A549 treated with CORT108297 at 1 μM for 4 hours (cell line): ENCODE data around the gene OR4D11. TPM values are rescaled to one million over a fixed set of nuclear protein-coding genes. Genes with fewer than 3 reads are reported as not detected.

Experiments used
- total RNA-seq: library from RNA; stranded (reverse); fragments of 200-300 nt; extraction: Qiagen RNA extraction; gene quantifications from 5 replicates; pipeline ENCODE4 v1.2.3, GENCODE V29; 2022

OR4D11 gene
- not detected in 5 replicates for total RNA-seq

GRCh38 chr11:59503276-59503675, at the start of gene OR4D11:
Gene OR4D11 (plus strand): TSS chr11:59503576. CDS start chr11:59503576, 0 bp downstream.

DNA sequence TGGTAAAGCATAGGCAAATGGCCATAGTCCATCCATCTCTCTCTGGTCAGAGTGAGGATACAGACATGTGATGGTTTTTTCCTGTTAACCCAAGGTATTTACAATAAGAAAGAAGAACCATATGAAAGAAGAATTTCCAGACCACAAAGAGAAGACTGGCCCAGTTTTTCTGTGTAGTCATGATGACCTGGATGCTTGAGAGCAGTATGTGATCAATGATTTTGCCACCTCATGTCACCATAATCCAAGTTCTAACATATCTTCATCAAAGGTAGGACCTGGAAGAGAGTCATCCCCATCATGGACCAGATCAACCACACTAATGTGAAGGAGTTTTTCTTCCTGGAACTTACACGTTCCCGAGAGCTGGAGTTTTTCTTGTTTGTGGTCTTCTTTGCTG, 46.7 kb upstream of the OR4D11 start, which contains the start of gene OR4D6:
OR4D6 (plus strand) TSS at position 301 of the 400 bp plus-strand sequence; CDS start at position 301, 0 bp downstream.

GRCh38 chr11:59473015-59473414, 30.4 kb upstream of the OR4D11 start, which contains the start of gene OR4D10:
Gene OR4D10 (plus strand): TSS chr11:59473315. CDS start chr11:59477430, 4,115 bp downstream.

GRCh38 chr11:59510941-59511589, 7.7 kb downstream of the OR4D11 start, which contains the start of gene OR4D9:
Gene OR4D9 (plus strand): TSS chr11:59511539. CDS start chr11:59514913, 3,374 bp downstream.

Other genes with a start within 250 kb of the OR4D11 start
- gene OR5AN1, start 144.7 kb upstream of the OR4D11 start, total RNA-seq = not detected in 5 replicates
- not detected in 5 replicates for gene OR5A2, start 77.2 kb upstream of the OR4D11 start, total RNA-seq
- gene OR5A1, start 67.1 kb upstream of the OR4D11 start, total RNA-seq = not detected in 5 replicates
- gene OR4D6, start 46.6 kb upstream of the OR4D11 start, total RNA-seq = not detected in 5 replicates
- not detected in 5 replicates for gene OR4D10, start 30.3 kb upstream of the OR4D11 start, total RNA-seq
- not detected in 5 replicates for gene OR4D9, start 8.0 kb downstream of the OR4D11 start, total RNA-seq
- 25.1 to 29.9 TPM (median 27.1 TPM) in 5 replicates for gene OSBP, start 112.2 kb downstream of the OR4D11 start, total RNA-seq
- 40.0 to 47.9 TPM (median 46.0 TPM) in 5 replicates for gene PATL1, start 165.5 kb downstream of the OR4D11 start, total RNA-seq
- not detected in 5 replicates for gene OR10V1, start 210.3 kb downstream of the OR4D11 start, total RNA-seq